Measurements from ENCODE around the gene COL5A1. TPM values are rescaled to one million over a fixed set of nuclear protein-coding genes. Genes with fewer than 3 reads are reported as not detected.

COL5A1 gene
- total RNA-seq, 1 experiment from 2014 or later, result 10.6 TPM

DNA sequence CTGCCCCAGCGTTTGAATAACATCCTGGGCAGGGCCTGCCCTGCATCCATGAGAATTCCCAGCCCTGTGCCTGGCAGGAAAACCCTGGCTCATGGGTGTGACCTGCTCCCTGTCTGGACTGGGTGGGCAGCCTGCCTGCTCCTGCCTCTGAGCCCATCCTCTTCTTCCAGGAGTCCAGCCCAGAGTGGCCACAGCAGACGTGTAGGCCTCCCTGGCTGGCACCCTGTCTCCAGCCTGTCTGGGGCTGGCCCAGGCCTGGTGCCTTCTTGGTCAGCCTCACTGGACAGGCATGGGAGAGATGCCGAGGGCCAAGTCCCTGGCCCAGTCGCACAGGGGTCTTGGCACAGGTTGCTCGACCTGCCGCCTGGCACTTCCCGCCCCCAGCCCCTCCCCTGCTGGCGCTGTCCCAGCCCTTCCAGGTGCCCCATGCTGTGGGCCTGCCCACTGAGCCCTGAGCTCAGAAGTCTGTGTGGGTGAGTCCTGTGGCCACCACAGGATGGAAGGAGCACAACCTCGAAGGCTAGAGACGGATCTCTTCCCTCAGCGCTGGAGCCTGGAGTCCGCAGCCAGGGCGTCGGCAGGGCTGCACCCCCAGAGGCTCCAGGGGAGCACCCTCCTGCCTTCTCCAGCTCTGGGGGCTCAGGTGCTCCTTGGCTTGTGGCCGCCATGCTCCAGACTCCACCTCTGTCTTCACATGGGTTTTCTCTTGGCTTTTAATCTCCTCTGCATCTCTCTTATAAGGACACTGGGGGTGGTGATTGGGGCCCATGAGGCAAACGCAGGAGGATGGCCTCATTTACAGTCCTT, 11.8 kb upstream of the COL5A1 start:
- no peak for DNase-seq
- POLR2A ChIA-PET (ENCODE audit: unreplicated experiment), result no interaction called here
- H3K36me3 ChIP-seq (ENCODE audit: low read depth, low read length), result no peaks in the 10 kb centered on the region
- no peak overlapping the region for H3K9ac ChIP-seq (ENCODE audit: low read length)
- H3F3A ChIP-seq (ENCODE audit: low read length, unreplicated experiment), result no peaks in the 10 kb centered on the region
- H3K79me2 ChIP-seq (ENCODE audit: low read length), result no peaks in the 10 kb centered on the region
- no peaks in the 10 kb centered on the region for H3K9me2 ChIP-seq (replicated peaks; ENCODE audit: low read length)
- no peak overlapping the region for H3K27ac ChIP-seq (ENCODE audit: low read length)
- H2AFZ ChIP-seq (ENCODE audit: low read length), result no peak overlapping the region
- H3K4me1 ChIP-seq (ENCODE audit: insufficient read depth, low read length), result peaks cover 22% of the 10 kb centered on the region
- H3K9me3 ChIP-seq (ENCODE audit: low read length), result no peaks in the 10 kb centered on the region
- intact Hi-C loops (cut with micrococcal nuclease), result no loop called here
- H3K4me3 ChIP-seq (ENCODE audit: low read length), result no peak overlapping the region
- CTCF ChIA-PET, result no interaction called here
- no peaks in the 10 kb centered on the region for H4K20me1 ChIP-seq (ENCODE audit: low read length)
- no peaks in the 10 kb centered on the region for H3K27me3 ChIP-seq (ENCODE audit: low read length)
- no peak overlapping the region for H3K4me2 ChIP-seq (ENCODE audit: low read length)
- no peak for ATAC-seq
- TF ChIP-seq EZH2phosphoT487 (IDR thresholded peaks at IDR 0.05; ENCODE audit: borderline replicate concordance, low read length), result no peak
- no peak for TF ChIP-seq EZH2 (IDR thresholded peaks at IDR 0.05; ENCODE audit: low read length, unreplicated experiment)
- TF ChIP-seq, protein P1, sequence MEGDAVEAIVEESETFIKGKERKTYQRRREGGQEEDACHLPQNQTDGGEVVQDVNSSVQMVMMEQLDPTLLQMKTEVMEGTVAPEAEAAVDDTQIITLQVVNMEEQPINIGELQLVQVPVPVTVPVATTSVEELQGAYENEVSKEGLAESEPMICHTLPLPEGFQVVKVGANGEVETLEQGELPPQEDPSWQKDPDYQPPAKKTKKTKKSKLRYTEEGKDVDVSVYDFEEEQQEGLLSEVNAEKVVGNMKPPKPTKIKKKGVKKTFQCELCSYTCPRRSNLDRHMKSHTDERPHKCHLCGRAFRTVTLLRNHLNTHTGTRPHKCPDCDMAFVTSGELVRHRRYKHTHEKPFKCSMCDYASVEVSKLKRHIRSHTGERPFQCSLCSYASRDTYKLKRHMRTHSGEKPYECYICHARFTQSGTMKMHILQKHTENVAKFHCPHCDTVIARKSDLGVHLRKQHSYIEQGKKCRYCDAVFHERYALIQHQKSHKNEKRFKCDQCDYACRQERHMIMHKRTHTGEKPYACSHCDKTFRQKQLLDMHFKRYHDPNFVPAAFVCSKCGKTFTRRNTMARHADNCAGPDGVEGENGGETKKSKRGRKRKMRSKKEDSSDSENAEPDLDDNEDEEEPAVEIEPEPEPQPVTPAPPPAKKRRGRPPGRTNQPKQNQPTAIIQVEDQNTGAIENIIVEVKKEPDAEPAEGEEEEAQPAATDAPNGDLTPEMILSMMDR (conservative IDR thresholded peaks at IDR 0.05; ENCODE audit: low read depth, low read length), result no peak
- BruUV-seq (replicated peaks), result no TSS peak

DNA sequence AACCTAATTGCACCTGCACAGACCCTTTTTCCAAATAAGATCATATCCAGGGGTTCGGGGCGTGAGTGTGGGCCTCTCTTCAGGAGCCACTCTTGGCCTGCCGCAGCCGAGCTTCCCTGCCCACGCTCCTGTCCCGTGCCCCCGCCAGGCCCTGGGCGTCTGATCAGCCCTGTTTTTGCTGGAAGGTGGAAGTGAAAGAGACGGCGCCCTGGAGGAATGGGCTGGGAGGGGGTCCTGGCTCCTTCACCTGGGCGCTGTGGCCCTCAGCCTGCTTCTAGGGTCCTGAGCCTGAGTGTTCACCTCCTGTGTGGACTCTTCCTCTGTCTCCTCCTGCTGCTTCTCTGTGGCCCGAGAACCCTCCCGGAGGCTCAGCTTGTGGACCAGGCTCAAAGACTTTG, 11.2 kb upstream of the COL5A1 start:
- DNase-seq (no peak), ATAC-seq (no peak)
- Histone ChIP-seq H3K4me2 (ENCODE audit: low read length) (no peak overlapping the region), H4K20me1 (ENCODE audit: low read length) (no peaks in the 10 kb centered on the region), H3F3A (ENCODE audit: low read length, unreplicated experiment) (no peaks in the 10 kb centered on the region), H3K27me3 (ENCODE audit: low read length) (no peaks in the 10 kb centered on the region), H3K4me3 (ENCODE audit: low read length) (no peak overlapping the region), H3K36me3 (ENCODE audit: low read depth, low read length) (no peaks in the 10 kb centered on the region), H3K9me2 (replicated peaks; ENCODE audit: low read length) (no peaks in the 10 kb centered on the region), H2AFZ (ENCODE audit: low read length) (no peak overlapping the region), H3K9me3 (ENCODE audit: low read length) (no peaks in the 10 kb centered on the region), H3K79me2 (ENCODE audit: low read length) (no peaks in the 10 kb centered on the region), H3K4me1 (ENCODE audit: insufficient read depth, low read length) (peaks cover 16% of the 10 kb centered on the region), H3K27ac (ENCODE audit: low read length) (no peak overlapping the region), H3K9ac (ENCODE audit: low read length) (no peak overlapping the region)
- ChIA-PET CTCF (no interaction called here), POLR2A (ENCODE audit: unreplicated experiment) (no interaction called here)
- TF ChIP-seq, protein P1 (conservative IDR thresholded peaks at IDR 0.05; ENCODE audit: low read depth, low read length), result no peak
- TF ChIP-seq EZH2 (IDR thresholded peaks at IDR 0.05; ENCODE audit: low read length, unreplicated experiment) (no peak), EZH2phosphoT487 (IDR thresholded peaks at IDR 0.05; ENCODE audit: borderline replicate concordance, low read length) (no peak)
- intact Hi-C loops (cut with micrococcal nuclease), result no loop called here
- BruUV-seq (replicated peaks), result no TSS peak

- Histone ChIP-seq H2AFZ (ENCODE audit: low read length) (no peak overlapping the region), H3K27me3 (ENCODE audit: low read length) (no peaks in the 10 kb centered on the region), H3K4me2 (ENCODE audit: low read length) (no peak overlapping the region), H3K79me2 (ENCODE audit: low read length) (no peaks in the 10 kb centered on the region), H3K9me2 (replicated peaks; ENCODE audit: low read length) (no peaks in the 10 kb centered on the region), H3K27ac (ENCODE audit: low read length) (no peak overlapping the region), H4K20me1 (ENCODE audit: low read length) (no peaks in the 10 kb centered on the region), H3K9ac (ENCODE audit: low read length) (no peak overlapping the region), H3F3A (ENCODE audit: low read length, unreplicated experiment) (no peaks in the 10 kb centered on the region), H3K9me3 (ENCODE audit: low read length) (no peaks in the 10 kb centered on the region), H3K36me3 (ENCODE audit: low read depth, low read length) (no peaks in the 10 kb centered on the region), H3K4me3 (ENCODE audit: low read length) (no peak overlapping the region), H3K4me1 (ENCODE audit: insufficient read depth, low read length) (peaks cover 11% of the 10 kb centered on the region)
- intact Hi-C loops (cut with micrococcal nuclease), result no loop called here
- DNase-seq (no peak), ATAC-seq (no peak)
- ChIA-PET CTCF (no interaction called here), POLR2A (ENCODE audit: unreplicated experiment) (no interaction called here)
- TF ChIP-seq EZH2 (IDR thresholded peaks at IDR 0.05; ENCODE audit: low read length, unreplicated experiment) (no peak), EZH2phosphoT487 (IDR thresholded peaks at IDR 0.05; ENCODE audit: borderline replicate concordance, low read length) (no peak)
- TF ChIP-seq, protein P1 (conservative IDR thresholded peaks at IDR 0.05; ENCODE audit: low read depth, low read length), result no peak
- no TSS peak for BruUV-seq (replicated peaks)
Measured at GRCh38 chr9:134630861-134631260, 10.7 kb upstream of the COL5A1 start.
